HL-60 (cell line): ENCODE results near the gene NRN1L.

ENCODE experiments used
- POLR2AphosphoS5 ChIP-seq: IDR thresholded peaks from 2 replicates; pipeline ENCODE4 v1.6.1; 2012; ENCODE audit warnings: low read depth
- SPI1 ChIP-seq: IDR thresholded peaks from 2 replicates; pipeline ENCODE4 v1.6.1; 2012; ENCODE audit warnings: low read depth, mild to moderate bottlenecking, borderline replicate concordance
- TF ChIP-seq, protein P1 (sequence below): IDR thresholded peaks from one replicate; pipeline ENCODE4 v1.5.1; 2011; ENCODE audit warnings: low read length, control low read depth, inconsistent platforms; ENCODE audit not compliant: insufficient read depth
- TF ChIP-seq, protein P2 (sequence below): IDR thresholded peaks from 2 replicates; pipeline ENCODE4 v1.6.1; 2012; ENCODE audit warnings: low read depth; ENCODE audit not compliant: insufficient replicate concordance

DNA sequence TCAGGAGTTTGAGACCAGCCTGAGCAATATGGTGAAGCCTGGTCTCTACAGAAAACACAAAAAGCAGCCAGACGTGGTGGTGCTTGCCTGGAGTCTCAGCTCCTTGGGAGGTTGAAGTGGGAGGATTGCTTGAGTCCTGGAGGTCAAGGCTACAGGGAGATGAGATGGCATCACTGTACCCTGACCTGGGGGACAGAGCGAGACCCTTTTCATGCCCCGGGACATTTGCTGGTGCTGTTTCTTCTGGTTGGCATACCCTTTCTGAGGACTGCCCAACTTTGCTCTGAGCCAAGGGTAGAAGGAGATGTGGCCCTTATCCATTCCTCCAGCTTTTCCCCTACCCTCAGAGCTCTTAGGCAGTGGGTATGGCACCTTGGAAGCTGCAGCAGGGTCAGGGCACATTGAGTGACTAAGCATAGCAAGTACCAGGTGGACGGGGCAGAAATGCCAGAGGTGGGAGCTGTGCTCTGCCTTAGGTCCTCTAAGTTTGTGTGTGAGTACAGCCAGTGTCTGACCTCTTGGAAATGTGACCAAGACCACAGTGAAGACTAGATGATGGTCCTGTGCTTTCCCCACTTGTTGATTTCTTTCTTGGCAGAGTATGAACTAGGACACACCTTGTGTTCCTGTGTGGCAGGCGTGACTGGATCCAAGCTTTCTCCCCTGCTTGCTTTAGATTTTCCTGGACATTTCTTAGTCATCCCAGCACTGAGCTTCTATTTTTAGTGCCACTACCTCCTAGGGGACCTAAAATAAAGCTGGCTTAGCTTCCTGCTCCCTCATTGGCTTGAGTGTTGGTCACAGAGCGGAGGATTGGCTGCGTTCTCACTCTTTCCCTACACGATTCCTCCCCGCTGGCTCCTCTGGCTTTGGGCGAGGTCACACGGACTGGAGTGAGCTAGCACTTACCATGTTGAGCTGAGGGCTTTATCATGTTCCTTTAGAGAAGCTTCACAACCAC is 21.8 kb upstream of the NRN1L start:
- TF ChIP-seq, protein P1, sequence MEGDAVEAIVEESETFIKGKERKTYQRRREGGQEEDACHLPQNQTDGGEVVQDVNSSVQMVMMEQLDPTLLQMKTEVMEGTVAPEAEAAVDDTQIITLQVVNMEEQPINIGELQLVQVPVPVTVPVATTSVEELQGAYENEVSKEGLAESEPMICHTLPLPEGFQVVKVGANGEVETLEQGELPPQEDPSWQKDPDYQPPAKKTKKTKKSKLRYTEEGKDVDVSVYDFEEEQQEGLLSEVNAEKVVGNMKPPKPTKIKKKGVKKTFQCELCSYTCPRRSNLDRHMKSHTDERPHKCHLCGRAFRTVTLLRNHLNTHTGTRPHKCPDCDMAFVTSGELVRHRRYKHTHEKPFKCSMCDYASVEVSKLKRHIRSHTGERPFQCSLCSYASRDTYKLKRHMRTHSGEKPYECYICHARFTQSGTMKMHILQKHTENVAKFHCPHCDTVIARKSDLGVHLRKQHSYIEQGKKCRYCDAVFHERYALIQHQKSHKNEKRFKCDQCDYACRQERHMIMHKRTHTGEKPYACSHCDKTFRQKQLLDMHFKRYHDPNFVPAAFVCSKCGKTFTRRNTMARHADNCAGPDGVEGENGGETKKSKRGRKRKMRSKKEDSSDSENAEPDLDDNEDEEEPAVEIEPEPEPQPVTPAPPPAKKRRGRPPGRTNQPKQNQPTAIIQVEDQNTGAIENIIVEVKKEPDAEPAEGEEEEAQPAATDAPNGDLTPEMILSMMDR, result no peak
- TF ChIP-seq POLR2AphosphoS5 (no peak), SPI1 (no peak)
- TF ChIP-seq, protein P2, sequence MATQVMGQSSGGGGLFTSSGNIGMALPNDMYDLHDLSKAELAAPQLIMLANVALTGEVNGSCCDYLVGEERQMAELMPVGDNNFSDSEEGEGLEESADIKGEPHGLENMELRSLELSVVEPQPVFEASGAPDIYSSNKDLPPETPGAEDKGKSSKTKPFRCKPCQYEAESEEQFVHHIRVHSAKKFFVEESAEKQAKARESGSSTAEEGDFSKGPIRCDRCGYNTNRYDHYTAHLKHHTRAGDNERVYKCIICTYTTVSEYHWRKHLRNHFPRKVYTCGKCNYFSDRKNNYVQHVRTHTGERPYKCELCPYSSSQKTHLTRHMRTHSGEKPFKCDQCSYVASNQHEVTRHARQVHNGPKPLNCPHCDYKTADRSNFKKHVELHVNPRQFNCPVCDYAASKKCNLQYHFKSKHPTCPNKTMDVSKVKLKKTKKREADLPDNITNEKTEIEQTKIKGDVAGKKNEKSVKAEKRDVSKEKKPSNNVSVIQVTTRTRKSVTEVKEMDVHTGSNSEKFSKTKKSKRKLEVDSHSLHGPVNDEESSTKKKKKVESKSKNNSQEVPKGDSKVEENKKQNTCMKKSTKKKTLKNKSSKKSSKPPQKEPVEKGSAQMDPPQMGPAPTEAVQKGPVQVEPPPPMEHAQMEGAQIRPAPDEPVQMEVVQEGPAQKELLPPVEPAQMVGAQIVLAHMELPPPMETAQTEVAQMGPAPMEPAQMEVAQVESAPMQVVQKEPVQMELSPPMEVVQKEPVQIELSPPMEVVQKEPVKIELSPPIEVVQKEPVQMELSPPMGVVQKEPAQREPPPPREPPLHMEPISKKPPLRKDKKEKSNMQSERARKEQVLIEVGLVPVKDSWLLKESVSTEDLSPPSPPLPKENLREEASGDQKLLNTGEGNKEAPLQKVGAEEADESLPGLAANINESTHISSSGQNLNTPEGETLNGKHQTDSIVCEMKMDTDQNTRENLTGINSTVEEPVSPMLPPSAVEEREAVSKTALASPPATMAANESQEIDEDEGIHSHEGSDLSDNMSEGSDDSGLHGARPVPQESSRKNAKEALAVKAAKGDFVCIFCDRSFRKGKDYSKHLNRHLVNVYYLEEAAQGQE, result no peak
